Measurements from ENCODE around the gene CAPN15. TPM values are rescaled to one million over a fixed set of nuclear protein-coding genes. Genes with fewer than 3 reads are reported as not detected.

CAPN15 gene
- polyA plus RNA-seq, 3 donors: 3.4 to 42.6 (median 3.9) TPM

- DNase-seq: no peak
- WGBS (ENCODE audit: insufficient coverage): 92% methylated on average over 16 of the region's 23 CpGs
- no peaks in the 10 kb centered on the region for H3K36me3 ChIP-seq (replicated peaks in 1 of 2; ENCODE audit: control insufficient read depth in 1 of 2, insufficient read depth in 2 of 2, low read length in 2 of 2)
- H3K4me2 ChIP-seq (replicated peaks; ENCODE audit: extremely low read depth, low read length, poor library complexity, severe bottlenecking): no peak overlapping the region
- H3K9ac ChIP-seq (ENCODE audit: insufficient read depth, low read length, poor library complexity, severe bottlenecking): no peak overlapping the region
- no peak overlapping the region for H3K4me3 ChIP-seq (replicated peaks in 1 of 3; ENCODE audit: low read depth in 2 of 3, low read length in 3 of 3)
- H2AFZ ChIP-seq (ENCODE audit: insufficient read depth, low read depth, low read length, poor library complexity, severe bottlenecking): no peak overlapping the region
- no peaks in the 10 kb centered on the region for H3K79me2 ChIP-seq (ENCODE audit: insufficient read depth, low read length)
- no peak overlapping the region for H3K4me3 Mint-ChIP-seq
- H4K20me1 ChIP-seq (ENCODE audit: insufficient read depth, low read length): no peaks in the 10 kb centered on the region
- peaks cover 0 to 2% (median 0%) of the 10 kb centered on the region in 3 donors for H3K27me3 Mint-ChIP-seq (ENCODE audit: low read depth in 3 of 3)
- H3K36me3 Mint-ChIP-seq: peaks cover 2 to 5% of the 10 kb centered on the region in 2 donors
- H3K27ac Mint-ChIP-seq: no peak overlapping the region
- TF ChIP-seq CTCF (IDR thresholded peaks at IDR 0.05): no peak
- H3K4me1 ChIP-seq (ENCODE audit: control insufficient read depth in 1 of 2, insufficient read depth in 2 of 2, low read length in 2 of 2): no peaks in the 10 kb centered on the region
- H3K4me1 Mint-ChIP-seq: no peaks in the 10 kb centered on the region
- H3K27me3 ChIP-seq (ENCODE audit: control insufficient read depth in 2 of 2, insufficient read depth in 2 of 2, low read length in 2 of 2): no peaks in the 10 kb centered on the region
- intact Hi-C loops (cut with micrococcal nuclease): no loop called here
- H3K9me3 ChIP-seq (replicated peaks in 1 of 2; ENCODE audit: control insufficient read depth in 1 of 2, insufficient read depth in 1 of 2, low read length in 2 of 2): no peaks in the 10 kb centered on the region
- H3K27ac ChIP-seq (ENCODE audit: low read depth in 1 of 2, low read length in 2 of 2): no peak overlapping the region
- no peaks in the 10 kb centered on the region for H3K9me3 Mint-ChIP-seq
These were observed 24.1 kb upstream of the CAPN15 start for GRCh38 chr16:503150-504071.

GRCh38 chr16:505479-506245 is 21.9 kb upstream of the CAPN15 start:
- no peak for TF ChIP-seq CTCF (IDR thresholded peaks at IDR 0.05)
- no peaks in the 10 kb centered on the region for H3K4me1 ChIP-seq (ENCODE audit: control insufficient read depth in 1 of 2, insufficient read depth in 2 of 2, low read length in 2 of 2)
- H4K20me1 ChIP-seq (ENCODE audit: insufficient read depth, low read length): no peaks in the 10 kb centered on the region
- H3K4me3 Mint-ChIP-seq: no peak overlapping the region
- H3K79me2 ChIP-seq (ENCODE audit: insufficient read depth, low read length): no peaks in the 10 kb centered on the region
- H3K4me1 Mint-ChIP-seq: no peaks in the 10 kb centered on the region
- no peak overlapping the region for H2AFZ ChIP-seq (ENCODE audit: insufficient read depth, low read depth, low read length, poor library complexity, severe bottlenecking)
- intact Hi-C loops (cut with micrococcal nuclease): no loop called here
- H3K4me2 ChIP-seq (replicated peaks; ENCODE audit: extremely low read depth, low read length, poor library complexity, severe bottlenecking): no peak overlapping the region
- H3K4me3 ChIP-seq (replicated peaks in 1 of 3; ENCODE audit: low read depth in 2 of 3, low read length in 3 of 3): no peak overlapping the region
- H3K36me3 Mint-ChIP-seq: peaks cover 2 to 5% of the 10 kb centered on the region in 2 donors
- H3K27ac ChIP-seq (ENCODE audit: low read depth in 1 of 2, low read length in 2 of 2): no peak overlapping the region
- H3K9me3 ChIP-seq (replicated peaks in 1 of 2; ENCODE audit: control insufficient read depth in 1 of 2, insufficient read depth in 1 of 2, low read length in 2 of 2): no peaks in the 10 kb centered on the region
- DNase-seq: no peak
- H3K9me3 Mint-ChIP-seq: peaks cover 0 to 3% (median 0%) of the 10 kb centered on the region in 7 donors
- H3K9ac ChIP-seq (ENCODE audit: insufficient read depth, low read length, poor library complexity, severe bottlenecking): no peak overlapping the region
- WGBS (ENCODE audit: insufficient coverage): 95% methylated on average over 32 of the region's 33 CpGs
- H3K27me3 Mint-ChIP-seq (ENCODE audit: low read depth in 3 of 3): no peaks in the 10 kb centered on the region
- H3K27me3 ChIP-seq (ENCODE audit: control insufficient read depth in 2 of 2, insufficient read depth in 2 of 2, low read length in 2 of 2): no peaks in the 10 kb centered on the region
- H3K27ac Mint-ChIP-seq: no peak overlapping the region
- no peaks in the 10 kb centered on the region for H3K36me3 ChIP-seq (replicated peaks in 1 of 2; ENCODE audit: control insufficient read depth in 1 of 2, insufficient read depth in 2 of 2, low read length in 2 of 2)

Measured in CD14-positive monocyte (primary cell).